ENCODE results near the gene CD200R1L.

Gene CD200R1L

DNA sequence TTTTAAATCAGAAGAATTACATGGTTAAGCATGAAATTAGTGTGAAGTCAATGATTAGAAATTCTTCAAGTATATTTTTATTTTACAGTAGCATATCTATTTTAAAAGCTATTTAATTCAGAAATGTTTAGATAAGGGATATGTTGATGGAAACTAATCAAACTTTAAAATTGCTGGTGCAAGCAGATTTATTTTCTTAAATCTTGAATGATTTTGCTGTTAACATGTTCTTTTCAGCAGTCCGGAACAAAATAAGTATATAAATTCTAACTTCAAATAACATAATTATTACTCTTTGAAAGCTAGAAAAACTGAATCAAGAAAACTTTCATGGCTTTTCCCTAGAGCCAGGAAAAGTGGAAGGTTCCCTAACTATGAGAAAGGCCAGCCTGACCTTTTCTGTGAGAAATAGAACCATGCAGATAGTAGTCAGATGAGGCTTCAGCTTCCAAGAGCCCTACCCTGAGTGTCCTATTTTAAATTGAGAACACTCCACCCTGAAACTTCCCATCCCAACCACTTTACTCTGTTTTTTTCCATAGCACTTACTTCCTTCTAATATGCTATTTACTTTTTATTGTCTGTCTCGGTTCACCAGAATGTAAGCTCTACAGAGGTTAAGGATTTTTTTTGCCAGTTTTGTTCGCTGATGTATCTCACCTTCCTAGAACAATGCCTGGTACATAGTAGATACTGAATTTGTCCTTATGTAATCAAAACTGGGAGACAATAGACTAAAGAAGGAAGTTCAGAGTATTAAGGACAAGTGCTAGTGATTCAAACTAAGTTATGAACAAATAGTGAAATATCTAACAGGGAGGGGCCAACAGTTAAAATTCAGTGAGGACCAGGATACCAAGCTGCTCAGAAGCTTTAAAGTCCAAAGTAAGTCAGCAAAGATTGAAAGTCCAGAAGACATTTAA is 66.8 kb downstream of the CD200R1L start:
- Histone ChIP-seq H3K4me1 (ENCODE audit: control insufficient read depth in 1 of 2, insufficient read depth in 2 of 2, low read length in 2 of 2) (peaks cover 2 to 6% of the 10 kb centered on the region in 2 donors), H3K9me3 (ENCODE audit: control insufficient read depth in 1 of 2, low read length in 2 of 2) (no peaks in the 10 kb centered on the region), H3K27ac (ENCODE audit: low read depth, low read length) (no peak overlapping the region), H3K4me3 (ENCODE audit: low read depth in 1 of 2, low read length in 2 of 2) (no peak overlapping the region), H3K27me3 (ENCODE audit: control insufficient read depth in 1 of 2, insufficient read depth in 2 of 2, low read length in 2 of 2) (no peaks in the 10 kb centered on the region), H3K9ac (ENCODE audit: low read depth in 1 of 2, low read length in 2 of 2) (no peak overlapping the region), H3K36me3 (ENCODE audit: control insufficient read depth in 1 of 2, insufficient read depth in 2 of 2, low read length in 2 of 2) (no peaks in the 10 kb centered on the region)

DNA sequence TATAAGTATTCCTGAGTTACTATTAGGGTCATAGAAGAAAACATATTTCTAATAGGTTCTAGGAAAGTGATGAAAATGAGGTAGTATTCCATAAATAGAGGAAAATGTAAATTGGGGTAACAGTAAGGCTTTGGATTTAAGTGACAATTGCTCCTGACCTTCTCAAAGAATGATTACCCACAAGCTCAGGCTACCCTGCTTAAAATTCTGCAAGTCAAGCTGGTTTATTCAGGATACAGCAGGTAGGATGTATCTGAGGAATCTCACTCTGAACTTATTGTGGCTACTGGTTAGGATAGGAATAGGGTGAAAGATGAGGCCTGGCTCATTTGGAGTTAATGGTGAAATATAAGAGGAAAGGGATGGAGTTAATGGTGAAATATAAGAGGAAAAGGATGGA is 67.7 kb downstream of the CD200R1L start:
- H3K9ac ChIP-seq (ENCODE audit: low read depth in 1 of 2, low read length in 2 of 2): no peak overlapping the region
- H3K27ac ChIP-seq (ENCODE audit: low read depth, low read length): no peak overlapping the region
- H3K4me3 ChIP-seq (ENCODE audit: low read depth in 1 of 2, low read length in 2 of 2): no peak overlapping the region

DNA sequence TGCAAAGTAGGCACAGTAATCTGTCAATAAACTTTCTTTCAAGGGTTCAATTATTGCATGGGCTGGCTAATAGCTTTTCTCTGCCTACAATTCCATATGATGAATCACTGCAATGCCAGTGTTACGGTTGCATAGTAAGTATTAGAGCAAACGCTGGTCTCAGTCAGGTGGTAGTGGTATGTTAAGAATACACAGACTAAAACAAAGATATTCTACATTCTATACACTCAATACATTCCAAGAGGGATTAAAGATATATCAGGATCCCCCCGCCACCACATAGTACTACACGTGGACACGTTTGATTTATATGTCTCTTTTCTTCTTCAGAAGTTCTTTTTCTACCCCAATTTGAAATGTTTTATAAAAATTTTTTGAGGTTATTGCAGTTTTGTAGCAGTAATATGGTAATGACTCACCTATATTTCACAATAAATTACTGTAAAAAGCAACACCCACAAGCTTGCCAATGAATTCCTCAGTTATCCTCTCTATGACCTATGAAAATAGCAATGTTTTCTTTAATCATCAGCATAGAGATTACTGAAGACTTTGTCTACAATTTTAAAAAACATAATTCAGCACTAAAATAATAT is 68.2 kb downstream of the CD200R1L start:
- no peak overlapping the region for H3K4me3 ChIP-seq (ENCODE audit: low read depth in 1 of 2, low read length in 2 of 2)
- no peaks in the 10 kb centered on the region for H3K9me3 ChIP-seq (ENCODE audit: control insufficient read depth in 1 of 2, low read length in 2 of 2)
- H3K9ac ChIP-seq (ENCODE audit: low read depth in 1 of 2, low read length in 2 of 2): no peak overlapping the region
- H3K36me3 ChIP-seq (ENCODE audit: control insufficient read depth in 1 of 2, insufficient read depth in 2 of 2, low read length in 2 of 2): no peaks in the 10 kb centered on the region
- H3K4me1 ChIP-seq (ENCODE audit: control insufficient read depth in 1 of 2, insufficient read depth in 2 of 2, low read length in 2 of 2): peaks cover 13 to 18% of the 10 kb centered on the region in 2 donors
- no peak overlapping the region for H3K27ac ChIP-seq (ENCODE audit: low read depth, low read length)
- H3K27me3 ChIP-seq (ENCODE audit: control insufficient read depth in 1 of 2, insufficient read depth in 2 of 2, low read length in 2 of 2): no peaks in the 10 kb centered on the region

More for the DNA sequence above, 67.7 kb downstream of the CD200R1L start:
- Histone ChIP-seq H3K27me3 (ENCODE audit: control insufficient read depth in 1 of 2, insufficient read depth in 2 of 2, low read length in 2 of 2) (no peaks in the 10 kb centered on the region), H3K36me3 (ENCODE audit: control insufficient read depth in 1 of 2, insufficient read depth in 2 of 2, low read length in 2 of 2) (no peaks in the 10 kb centered on the region), H3K4me1 (ENCODE audit: control insufficient read depth in 1 of 2, insufficient read depth in 2 of 2, low read length in 2 of 2) (peaks cover 10 to 14% of the 10 kb centered on the region in 2 donors), H3K9me3 (ENCODE audit: control insufficient read depth in 1 of 2, low read length in 2 of 2) (no peaks in the 10 kb centered on the region)

DNA sequence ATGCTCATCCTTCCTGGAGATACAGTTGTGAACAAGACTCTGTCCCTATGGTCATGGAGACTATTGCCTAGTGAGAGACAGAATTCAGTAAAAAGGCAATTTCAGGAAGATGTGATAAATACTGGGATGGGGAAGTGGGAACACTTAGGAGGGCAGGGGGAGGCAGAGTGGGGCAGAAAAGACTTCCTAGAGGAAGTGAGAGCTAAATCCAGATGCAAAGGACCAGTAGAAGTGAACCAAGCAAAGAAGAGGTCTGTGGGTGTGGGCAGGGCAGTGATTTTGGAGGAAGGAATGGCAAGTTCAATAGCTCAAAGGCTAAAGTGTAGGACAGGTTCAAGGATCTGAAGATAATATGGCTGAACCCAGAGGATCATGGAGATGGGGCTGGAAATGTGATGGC is 68.9 kb downstream of the CD200R1L start:
- no peak overlapping the region for H3K4me3 ChIP-seq (ENCODE audit: low read depth in 1 of 2, low read length in 2 of 2)
- no peak overlapping the region for H3K9ac ChIP-seq (ENCODE audit: low read depth in 1 of 2, low read length in 2 of 2)
- H3K9me3 ChIP-seq (ENCODE audit: control insufficient read depth in 1 of 2, low read length in 2 of 2): no peaks in the 10 kb centered on the region
- H3K27me3 ChIP-seq (ENCODE audit: control insufficient read depth in 1 of 2, insufficient read depth in 2 of 2, low read length in 2 of 2): no peaks in the 10 kb centered on the region
- no peak overlapping the region for H3K27ac ChIP-seq (ENCODE audit: low read depth, low read length)
- no peaks in the 10 kb centered on the region for H3K36me3 ChIP-seq (ENCODE audit: control insufficient read depth in 1 of 2, insufficient read depth in 2 of 2, low read length in 2 of 2)
- H3K4me1 ChIP-seq (ENCODE audit: control insufficient read depth in 1 of 2, insufficient read depth in 2 of 2, low read length in 2 of 2): peaks cover 13 to 18% of the 10 kb centered on the region in 2 donors

DNA sequence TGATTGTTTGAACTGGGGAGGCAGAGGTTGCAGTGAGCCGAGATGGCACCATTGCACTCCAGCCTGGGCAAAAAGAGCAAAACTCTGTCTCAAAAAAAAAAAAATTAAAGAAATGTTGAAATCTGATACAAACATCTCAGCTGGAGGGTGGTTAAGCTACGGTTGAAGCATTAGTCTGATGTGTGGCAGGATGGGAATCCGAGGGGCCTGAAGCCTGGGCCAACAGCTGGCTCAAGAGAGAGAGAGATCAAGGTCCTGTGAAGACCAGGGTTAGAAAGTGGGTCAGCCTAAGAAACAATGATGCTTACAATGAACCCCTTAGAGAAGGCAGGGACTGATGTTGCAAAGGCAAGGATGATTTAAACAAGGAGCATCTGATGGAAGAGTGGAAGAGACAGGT is 69.8 kb downstream of the CD200R1L start:
- Histone ChIP-seq H3K27ac (ENCODE audit: low read depth, low read length) (no peak overlapping the region), H3K36me3 (ENCODE audit: control insufficient read depth in 1 of 2, insufficient read depth in 2 of 2, low read length in 2 of 2) (no peaks in the 10 kb centered on the region), H3K27me3 (ENCODE audit: control insufficient read depth in 1 of 2, insufficient read depth in 2 of 2, low read length in 2 of 2) (no peaks in the 10 kb centered on the region), H3K4me3 (ENCODE audit: low read depth in 1 of 2, low read length in 2 of 2) (no peak overlapping the region), H3K9ac (ENCODE audit: low read depth in 1 of 2, low read length in 2 of 2) (no peak overlapping the region), H3K9me3 (ENCODE audit: control insufficient read depth in 1 of 2, low read length in 2 of 2) (no peaks in the 10 kb centered on the region), H3K4me1 (ENCODE audit: control insufficient read depth in 1 of 2, insufficient read depth in 2 of 2, low read length in 2 of 2) (peaks cover 13 to 18% of the 10 kb centered on the region in 2 donors)

DNA sequence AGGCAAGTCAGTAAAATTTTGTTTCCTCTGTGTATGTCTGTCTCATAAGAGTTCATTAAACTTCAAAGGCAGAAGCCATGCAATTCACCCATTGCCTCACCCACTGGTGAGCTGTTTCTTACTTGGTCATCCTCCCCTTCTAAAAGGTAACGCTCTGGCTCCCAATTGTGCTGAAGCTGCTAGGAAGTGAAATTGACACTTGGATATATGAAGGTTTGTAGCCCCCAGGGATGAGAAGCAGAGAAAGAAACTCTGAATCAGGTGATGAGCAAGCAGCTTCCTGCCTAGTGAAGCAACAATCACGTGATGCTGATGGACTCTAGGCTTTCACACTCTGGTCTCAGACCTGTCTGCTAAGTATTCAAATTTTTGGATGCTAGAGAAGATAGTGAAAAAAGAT is 70.7 kb downstream of the CD200R1L start:
- Histone ChIP-seq H3K4me3 (ENCODE audit: low read depth in 1 of 2, low read length in 2 of 2) (no peak overlapping the region), H3K4me1 (ENCODE audit: control insufficient read depth in 1 of 2, insufficient read depth in 2 of 2, low read length in 2 of 2) (peaks cover 13 to 18% of the 10 kb centered on the region in 2 donors), H3K27ac (ENCODE audit: low read depth, low read length) (no peak overlapping the region), H3K9ac (ENCODE audit: low read depth in 1 of 2, low read length in 2 of 2) (no peak overlapping the region), H3K9me3 (ENCODE audit: control insufficient read depth in 1 of 2, low read length in 2 of 2) (no peaks in the 10 kb centered on the region), H3K36me3 (ENCODE audit: control insufficient read depth in 1 of 2, insufficient read depth in 2 of 2, low read length in 2 of 2) (no peaks in the 10 kb centered on the region), H3K27me3 (ENCODE audit: control insufficient read depth in 1 of 2, insufficient read depth in 2 of 2, low read length in 2 of 2) (no peaks in the 10 kb centered on the region)

DNA sequence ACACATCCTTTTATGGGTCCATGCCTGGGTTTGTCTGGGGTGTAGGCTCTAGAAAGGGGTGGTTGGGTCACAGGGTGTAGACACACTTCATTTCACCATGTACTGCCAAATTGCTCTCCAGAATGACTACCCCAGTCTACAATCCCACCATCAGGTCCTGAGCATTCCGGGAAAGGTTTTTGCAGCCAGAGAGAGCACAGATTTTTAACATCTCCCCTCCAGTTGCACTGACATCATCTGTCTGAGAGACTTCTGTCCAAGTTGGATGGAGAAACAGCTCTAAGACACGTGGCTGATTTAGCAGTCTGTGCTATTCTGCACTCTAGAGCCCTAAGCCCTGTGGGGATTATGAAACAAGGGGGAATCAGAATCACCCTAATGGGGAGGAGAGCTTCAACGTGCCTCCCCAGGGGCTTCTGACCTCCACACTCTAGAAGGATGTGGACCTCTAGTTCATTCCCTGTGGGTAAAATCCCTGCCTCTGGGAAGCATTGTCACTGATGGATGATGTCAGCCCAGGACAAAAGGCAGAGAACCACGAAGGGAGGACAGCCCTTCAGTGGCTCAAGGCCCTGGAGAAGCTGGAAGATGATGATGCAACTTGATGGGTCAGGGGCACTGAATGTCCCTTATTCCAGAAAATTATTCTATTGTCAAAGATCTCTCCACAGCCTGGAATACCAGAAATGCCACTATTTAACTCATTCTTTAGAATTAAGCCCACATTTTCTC is 71.5 kb downstream of the CD200R1L start:
- Histone ChIP-seq H3K9me3 (ENCODE audit: control insufficient read depth in 1 of 2, low read length in 2 of 2) (no peaks in the 10 kb centered on the region), H3K27me3 (ENCODE audit: control insufficient read depth in 1 of 2, insufficient read depth in 2 of 2, low read length in 2 of 2) (no peaks in the 10 kb centered on the region), H3K36me3 (ENCODE audit: control insufficient read depth in 1 of 2, insufficient read depth in 2 of 2, low read length in 2 of 2) (no peaks in the 10 kb centered on the region), H3K9ac (ENCODE audit: low read depth in 1 of 2, low read length in 2 of 2) (peak overlapping the region in 1 of 2 donors; percentile 8), H3K27ac (ENCODE audit: low read depth, low read length) (no peak overlapping the region), H3K4me3 (ENCODE audit: low read depth in 1 of 2, low read length in 2 of 2) (no peak overlapping the region), H3K4me1 (ENCODE audit: control insufficient read depth in 1 of 2, insufficient read depth in 2 of 2, low read length in 2 of 2) (peaks cover 13 to 18% of the 10 kb centered on the region in 2 donors)

DNA sequence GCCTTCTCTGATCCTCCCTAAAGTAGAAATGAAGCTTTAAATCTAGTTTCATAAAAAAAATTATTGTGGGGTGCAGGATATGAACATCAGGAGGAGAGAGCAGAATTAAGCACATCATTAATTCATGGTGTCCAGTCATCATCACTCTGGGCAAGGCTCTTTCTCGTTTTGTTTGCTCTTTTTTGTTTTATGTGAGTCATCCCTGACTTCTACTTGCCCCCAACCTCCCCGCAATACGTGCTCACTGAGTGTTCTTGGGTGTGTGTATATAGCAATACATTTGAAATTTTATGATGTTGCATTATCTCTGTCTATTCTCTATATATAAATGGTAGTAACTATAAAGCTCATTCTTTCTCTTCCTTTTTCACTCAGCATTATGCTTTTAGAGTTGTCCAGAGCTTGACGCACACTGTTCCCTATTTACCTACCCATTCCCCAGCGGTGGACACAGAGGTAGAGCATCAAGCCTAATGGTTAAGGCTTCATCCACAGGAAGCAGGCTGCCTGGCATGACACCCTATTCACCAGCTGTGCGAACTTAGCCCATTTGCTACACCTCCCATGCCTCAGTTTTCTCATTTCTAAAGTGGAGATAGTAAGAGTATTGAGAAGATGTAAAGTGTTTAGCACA is 72.3 kb downstream of the CD200R1L start:
- H3K27ac ChIP-seq (ENCODE audit: low read depth, low read length): no peak overlapping the region
- no peaks in the 10 kb centered on the region for H3K36me3 ChIP-seq (ENCODE audit: control insufficient read depth in 1 of 2, insufficient read depth in 2 of 2, low read length in 2 of 2)
- H3K4me1 ChIP-seq (ENCODE audit: control insufficient read depth in 1 of 2, insufficient read depth in 2 of 2, low read length in 2 of 2): peaks cover 13 to 18% of the 10 kb centered on the region in 2 donors
- H3K9me3 ChIP-seq (ENCODE audit: control insufficient read depth in 1 of 2, low read length in 2 of 2): no peaks in the 10 kb centered on the region
- H3K27me3 ChIP-seq (ENCODE audit: control insufficient read depth in 1 of 2, insufficient read depth in 2 of 2, low read length in 2 of 2): no peaks in the 10 kb centered on the region
- H3K4me3 ChIP-seq (ENCODE audit: low read depth in 1 of 2, low read length in 2 of 2): no peak overlapping the region
- peak overlapping the region in 1 of 2 donors; percentile 8 for H3K9ac ChIP-seq (ENCODE audit: low read depth in 1 of 2, low read length in 2 of 2)

DNA sequence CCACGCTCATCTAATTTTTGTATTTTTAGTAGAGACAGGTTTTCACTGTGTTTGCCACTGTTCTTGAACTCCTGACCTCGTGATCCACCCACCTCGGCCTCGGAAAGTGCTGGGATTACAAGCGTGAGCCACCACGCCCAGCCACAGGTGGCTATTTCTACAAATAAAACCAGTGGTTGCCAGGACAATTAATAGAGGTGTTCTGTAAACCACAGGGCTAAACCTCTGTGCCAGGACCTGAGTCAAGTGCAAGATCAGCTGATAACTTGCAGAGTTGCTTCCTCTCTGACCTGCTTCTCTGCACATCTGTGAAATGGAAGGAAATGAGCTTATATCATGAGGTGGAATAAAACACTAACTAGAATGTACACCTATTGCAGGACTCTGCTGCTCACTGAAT is 72.8 kb downstream of the CD200R1L start:
- Histone ChIP-seq H3K27ac (ENCODE audit: low read depth, low read length) (no peak overlapping the region), H3K27me3 (ENCODE audit: control insufficient read depth in 1 of 2, insufficient read depth in 2 of 2, low read length in 2 of 2) (no peaks in the 10 kb centered on the region), H3K4me3 (ENCODE audit: low read depth in 1 of 2, low read length in 2 of 2) (peak overlapping the region in 1 of 2 donors; percentile 17)

More for the DNA sequence above, 72.8 kb downstream of the CD200R1L start:
- no peaks in the 10 kb centered on the region for H3K9me3 ChIP-seq (ENCODE audit: control insufficient read depth in 1 of 2, low read length in 2 of 2)
- H3K4me1 ChIP-seq (ENCODE audit: control insufficient read depth in 1 of 2, insufficient read depth in 2 of 2, low read length in 2 of 2): peaks cover 13 to 18% of the 10 kb centered on the region in 2 donors
- H3K36me3 ChIP-seq (ENCODE audit: control insufficient read depth in 1 of 2, insufficient read depth in 2 of 2, low read length in 2 of 2): no peaks in the 10 kb centered on the region
- H3K9ac ChIP-seq (ENCODE audit: low read depth in 1 of 2, low read length in 2 of 2): no peak overlapping the region

Measured in duodenal mucosa (tissue), 2 donors.